ENCODE measurements around the gene ZNF689. TPM values are rescaled to one million over a fixed set of nuclear protein-coding genes. Genes with fewer than 3 reads are reported as not detected.

The ZNF689 gene
- total and polyA plus RNA-seq, 2 of the 13 experiments (the other 11 are each of a cell fraction or from before 2014, with no cell fraction given) = 9.7 to 19.5 TPM

DNA sequence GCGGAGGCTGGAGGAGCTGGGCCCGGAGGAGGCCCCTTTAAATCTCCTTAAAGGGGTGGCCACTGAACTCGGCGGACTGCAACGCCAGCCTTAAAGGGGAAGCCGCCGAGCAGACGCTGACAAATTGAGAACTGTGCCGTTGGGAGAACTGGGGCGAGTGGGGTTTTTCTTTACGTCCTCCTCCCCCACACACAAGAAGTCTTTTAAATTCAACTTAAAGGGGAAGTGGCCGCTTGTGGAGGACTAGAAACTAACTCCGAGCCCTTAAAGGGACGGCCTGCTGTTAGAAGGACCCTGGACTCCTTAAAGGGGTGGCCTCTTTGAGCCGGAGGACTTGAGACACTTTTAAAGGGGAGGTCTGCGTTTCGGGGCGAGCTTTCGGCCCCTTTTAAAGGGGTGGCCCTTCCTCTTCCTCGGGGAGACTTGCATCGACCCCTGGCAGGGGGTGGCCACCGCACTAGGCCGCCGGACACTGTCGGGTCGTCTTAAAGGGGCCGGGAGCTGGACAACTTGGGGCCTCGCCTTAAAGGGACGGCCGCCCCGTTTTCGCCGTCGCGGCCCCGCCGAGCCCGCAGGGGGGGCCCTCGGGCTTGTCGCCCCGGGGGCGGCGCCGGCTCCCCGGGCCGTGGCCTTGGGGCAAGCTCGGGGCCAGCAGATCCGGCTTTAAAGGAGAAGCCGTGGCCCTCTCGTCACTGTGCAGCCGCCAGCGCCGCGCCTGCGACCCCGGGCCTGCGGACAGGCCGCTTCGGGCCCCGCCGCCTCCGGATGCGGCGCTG, 48.7 kb upstream of the ZNF689 start (continued):
- TF ChIP-seq, protein P1, sequence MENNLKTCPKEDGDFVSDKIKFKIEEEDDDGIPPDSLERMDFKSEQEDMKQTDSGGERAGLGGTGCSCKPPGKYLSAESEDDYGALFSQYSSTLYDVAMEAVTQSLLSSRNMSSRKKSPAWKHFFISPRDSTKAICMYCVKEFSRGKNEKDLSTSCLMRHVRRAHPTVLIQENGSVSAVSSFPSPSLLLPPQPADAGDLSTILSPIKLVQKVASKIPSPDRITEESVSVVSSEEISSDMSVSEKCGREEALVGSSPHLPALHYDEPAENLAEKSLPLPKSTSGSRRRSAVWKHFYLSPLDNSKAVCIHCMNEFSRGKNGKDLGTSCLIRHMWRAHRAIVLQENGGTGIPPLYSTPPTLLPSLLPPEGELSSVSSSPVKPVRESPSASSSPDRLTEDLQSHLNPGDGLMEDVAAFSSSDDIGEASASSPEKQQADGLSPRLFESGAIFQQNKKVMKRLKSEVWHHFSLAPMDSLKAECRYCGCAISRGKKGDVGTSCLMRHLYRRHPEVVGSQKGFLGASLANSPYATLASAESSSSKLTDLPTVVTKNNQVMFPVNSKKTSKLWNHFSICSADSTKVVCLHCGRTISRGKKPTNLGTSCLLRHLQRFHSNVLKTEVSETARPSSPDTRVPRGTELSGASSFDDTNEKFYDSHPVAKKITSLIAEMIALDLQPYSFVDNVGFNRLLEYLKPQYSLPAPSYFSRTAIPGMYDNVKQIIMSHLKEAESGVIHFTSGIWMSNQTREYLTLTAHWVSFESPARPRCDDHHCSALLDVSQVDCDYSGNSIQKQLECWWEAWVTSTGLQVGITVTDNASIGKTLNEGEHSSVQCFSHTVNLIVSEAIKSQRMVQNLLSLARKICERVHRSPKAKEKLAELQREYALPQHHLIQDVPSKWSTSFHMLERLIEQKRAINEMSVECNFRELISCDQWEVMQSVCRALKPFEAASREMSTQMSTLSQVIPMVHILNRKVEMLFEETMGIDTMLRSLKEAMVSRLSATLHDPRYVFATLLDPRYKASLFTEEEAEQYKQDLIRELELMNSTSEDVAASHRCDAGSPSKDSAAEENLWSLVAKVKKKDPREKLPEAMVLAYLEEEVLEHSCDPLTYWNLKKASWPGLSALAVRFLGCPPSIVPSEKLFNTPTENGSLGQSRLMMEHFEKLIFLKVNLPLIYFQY (CRISPR knock-in tag; IDR thresholded peaks at IDR 0.05; ENCODE audit: borderline replicate concordance) = no peak; the same call in 1 of the 2 replicates
- no peak for TF ChIP-seq KDM3A (CRISPR knock-in tag; IDR thresholded peaks at IDR 0.05; ENCODE audit: low read depth)
- TF ChIP-seq EHMT2 (IDR thresholded peaks at IDR 0.05; ENCODE audit: borderline replicate concordance, low read depth, low read length) = no peak
- TF ChIP-seq, protein P2, sequence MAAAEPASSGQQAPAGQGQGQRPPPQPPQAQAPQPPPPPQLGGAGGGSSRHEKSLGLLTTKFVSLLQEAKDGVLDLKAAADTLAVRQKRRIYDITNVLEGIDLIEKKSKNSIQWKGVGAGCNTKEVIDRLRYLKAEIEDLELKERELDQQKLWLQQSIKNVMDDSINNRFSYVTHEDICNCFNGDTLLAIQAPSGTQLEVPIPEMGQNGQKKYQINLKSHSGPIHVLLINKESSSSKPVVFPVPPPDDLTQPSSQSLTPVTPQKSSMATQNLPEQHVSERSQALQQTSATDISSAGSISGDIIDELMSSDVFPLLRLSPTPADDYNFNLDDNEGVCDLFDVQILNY (CRISPR knock-in tag; conservative IDR thresholded peaks at IDR 0.05) = no peak
- TF ChIP-seq ZNF724P (CRISPR knock-in tag; IDR thresholded peaks at IDR 0.05; ENCODE audit: borderline replicate concordance) = no peak
- TF ChIP-seq ZNF543 (CRISPR knock-in tag; IDR thresholded peaks at IDR 0.05) = no peak
- TF ChIP-seq MAFK (conservative IDR thresholded peaks at IDR 0.05 in 1 of 2, IDR thresholded peaks at IDR 0.05 in 1 of 2; ENCODE audit: low read length in 2 of 2) = no peak
- no peak for TF ChIP-seq MXD3 (CRISPR knock-in tag; IDR thresholded peaks at IDR 0.05)
- peak; percentile 61 for TF ChIP-seq SKI (IDR thresholded peaks at IDR 0.05; ENCODE audit: partially characterized antibody)
- TF ChIP-seq, protein P3, sequence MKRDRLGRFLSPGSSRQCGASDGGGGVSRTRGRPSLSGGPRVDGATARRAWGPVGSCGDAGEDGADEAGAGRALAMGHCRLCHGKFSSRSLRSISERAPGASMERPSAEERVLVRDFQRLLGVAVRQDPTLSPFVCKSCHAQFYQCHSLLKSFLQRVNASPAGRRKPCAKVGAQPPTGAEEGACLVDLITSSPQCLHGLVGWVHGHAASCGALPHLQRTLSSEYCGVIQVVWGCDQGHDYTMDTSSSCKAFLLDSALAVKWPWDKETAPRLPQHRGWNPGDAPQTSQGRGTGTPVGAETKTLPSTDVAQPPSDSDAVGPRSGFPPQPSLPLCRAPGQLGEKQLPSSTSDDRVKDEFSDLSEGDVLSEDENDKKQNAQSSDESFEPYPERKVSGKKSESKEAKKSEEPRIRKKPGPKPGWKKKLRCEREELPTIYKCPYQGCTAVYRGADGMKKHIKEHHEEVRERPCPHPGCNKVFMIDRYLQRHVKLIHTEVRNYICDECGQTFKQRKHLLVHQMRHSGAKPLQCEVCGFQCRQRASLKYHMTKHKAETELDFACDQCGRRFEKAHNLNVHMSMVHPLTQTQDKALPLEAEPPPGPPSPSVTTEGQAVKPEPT (CRISPR knock-in tag; IDR thresholded peaks at IDR 0.05; ENCODE audit: low read depth) = no peak
- TF ChIP-seq ZNF883 (CRISPR knock-in tag; IDR thresholded peaks at IDR 0.05; ENCODE audit: not compliant biosample characterization) = no peak
- TF ChIP-seq KDM1A (CRISPR knock-in tag; IDR thresholded peaks at IDR 0.05) = no peak
- TF ChIP-seq SOX5 (CRISPR knock-in tag; IDR thresholded peaks at IDR 0.05; ENCODE audit: borderline replicate concordance) = no peak
- TF ChIP-seq ZNF30 (CRISPR knock-in tag; IDR thresholded peaks at IDR 0.05) = no peak
- TF ChIP-seq FOXJ3 (CRISPR knock-in tag; IDR thresholded peaks at IDR 0.05; ENCODE audit: borderline replicate concordance) = no peak
- TF ChIP-seq ZNF282 (IDR thresholded peaks at IDR 0.05; ENCODE audit: partially characterized antibody) = no peak
- no peak for TF ChIP-seq ZNF343 (CRISPR knock-in tag; IDR thresholded peaks at IDR 0.05)
- peak; percentile 13; the same call in 1 of the 2 replicates for TF ChIP-seq ELF4 (CRISPR knock-in tag; IDR thresholded peaks at IDR 0.05; ENCODE audit: borderline replicate concordance)
- TF ChIP-seq YEATS2 (CRISPR knock-in tag; IDR thresholded peaks at IDR 0.05; ENCODE audit: borderline replicate concordance) = peak; percentile 55; the same call in 1 of the 2 replicates
- TF ChIP-seq NCOA5 (CRISPR knock-in tag; IDR thresholded peaks at IDR 0.05) = no peak
- TF ChIP-seq ZBTB21 (CRISPR knock-in tag; IDR thresholded peaks at IDR 0.05) = no peak
- TF ChIP-seq RFXANK (CRISPR knock-in tag; IDR thresholded peaks at IDR 0.05) = no peak; the same call in 1 of the 2 replicates

Data from HepG2 (cell line).